Heart left ventricle (tissue), 13 donors: ENCODE results near the gene TRAFD1.

Experiments used
- CTCF ChIP-seq, 12 donors: fragments of 200-600 bp; sonication (generic) in 4 of 12; IDR thresholded peaks; one replicate each; pipeline versions ENCODE4 v1.5.0 to v1.8.0; 2018 to 2022; ENCODE audit warnings: antibody characterized with exemption in 12 of 12, mild to moderate bottlenecking in 5 of 12
- POLR2A ChIP-seq, 2 donors: fragments of 450-650 bp; IDR thresholded peaks; one replicate each; pipeline ENCODE4 v1.6.1; 2017; ENCODE audit warnings: antibody characterized with exemption in 2 of 2, mild to moderate bottlenecking in 2 of 2, moderate library complexity in 2 of 2
- donor health status: ischemic (EF 13 %, LVEDD 7.1; RV severe dilation, severe dysfunction).
- donor health status: DM: no; HTN: yes; CAD: no.
- donor health status: DM: no; HTN: no; CAD: no.
- donor health status: ischemic (EF 25% LVEDD 6.9; RV normal size, moderate dysfunction).
- donor health status: ischemic (EF 25% LVEDD 5.7; RV mildly dilated, moderate dysfunction).
- donor health status: ischemic (EF 35%, LVEDD 5.7; RV mildly dilated, moderate dysfunction).
- donor health status: nonischemic (EF 11% LVEDD 7.7; RV severe dilation, severe dysfunction).
- donor health status: DM: yes; HTN: yes; CAD: no.
- donor health status: PGD.
- donor health status: ischemic (EF 29% LVEDD 5.4; RV normal size, mild dysfunction).
- donor health status: nonischemic (EF 23%, LVEDD 6.1; RV moderate dilation, normal function).

GRCh38 chr12:112122823-112123690 lies 2.3 kb upstream of the TRAFD1 start:
- TF ChIP-seq CTCF (IDR thresholded peaks at IDR 0.05) (no peak), POLR2A (IDR thresholded peaks at IDR 0.05) (no peak)
